OCI-LY3 (cell line): ENCODE data around the gene SPINT3.

Experiments
- H2AFZ ChIP-seq: fragments of 200-600, 300-600 bp; shearing (Covaris generic); 2 replicates; pipeline ENCODE4 v1.6.0; 2014; ENCODE audit warnings: antibody characterized with exemption, low read depth, low read length
- H3K27ac ChIP-seq: fragments of 200-600, 300-600 bp; sonication (generic); 2 replicates; pipeline ENCODE4 v1.5.1; 2014; ENCODE audit warnings: mild to moderate bottlenecking, low read length, moderate library complexity, mixed read lengths
- H3K27me3 ChIP-seq: fragments of 200-600, 300-600 bp; sonication (generic); 2 replicates; pipeline ENCODE4 v1.6.1; 2014; ENCODE audit warnings: low read depth, low read length, mixed read lengths
- H3K36me3 ChIP-seq: fragments of 200-600, 300-600 bp; sonication (generic); replicated peaks from 2 replicates; pipeline ENCODE3; 2014; ENCODE audit warnings: low read depth, low read length, mixed read lengths
- H3K4me1 ChIP-seq: fragments of 300-600, 200-600 bp; sonication (generic); 2 replicates; pipeline ENCODE4 v1.6.1; 2014; ENCODE audit warnings: low read length, mixed read lengths
- H3K4me2 ChIP-seq: fragments of 200-600, 300-600 bp; sonication (generic); 2 replicates; pipeline ENCODE4 v1.6.1; 2014; ENCODE audit warnings: low read length, mixed read lengths
- H3K4me3 ChIP-seq: fragments of 300-600, 200-600 bp; sonication (generic); 2 replicates; pipeline ENCODE4 v1.5.1; 2014; ENCODE audit warnings: antibody characterized with exemption, mild to moderate bottlenecking, low read length, moderate library complexity
- H3K79me2 ChIP-seq: fragments of 300-600, 200-600 bp; shearing (Covaris generic); 2 replicates; pipeline ENCODE4 v1.6.1; 2014; ENCODE audit warnings: mild to moderate bottlenecking, low read length, mixed read lengths
- H3K9ac ChIP-seq: fragments of 300-600, 200-600 bp; shearing (Covaris generic); 2 replicates; pipeline ENCODE4 v1.6.0; 2014; ENCODE audit warnings: mild to moderate bottlenecking, low read length, moderate library complexity
- H3K9me3 ChIP-seq: fragments of 200-600, 300-600 bp; shearing (Covaris generic); 2 replicates; pipeline ENCODE4 v1.6.1; 2014; ENCODE audit warnings: low read length, mixed read lengths; ENCODE audit not compliant: insufficient read depth
- H4K20me1 ChIP-seq: fragments of 200-600, 300-600 bp; sonication (generic); 2 replicates; pipeline ENCODE4 v1.6.1; 2016; ENCODE audit warnings: low read length, mixed read lengths; ENCODE audit not compliant: insufficient read depth
- CTCF ChIP-seq: fragments of 200-600, 300-600 bp; sonication (generic); IDR thresholded peaks from 2 replicates; pipeline ENCODE4 v1.5.1; 2014; ENCODE audit warnings: antibody characterized with exemption, low read length, low read depth
- EZH2phosphoT487 ChIP-seq: fragments of 200-600 bp; shearing (Covaris generic); IDR thresholded peaks from 2 replicates; pipeline ENCODE4 v1.6.1; 2018; ENCODE audit warnings: antibody characterized with exemption, mixed run types, low read depth

Gene SPINT3

GRCh38 chr20:45550765-45551164 lies 35.3 kb upstream of the SPINT3 start:
- H3K9ac ChIP-seq = no peak overlapping the region
- H3K36me3 ChIP-seq = no peaks in the 10 kb centered on the region
- H3K4me1 ChIP-seq = peaks cover 6% of the 10 kb centered on the region
- peaks cover 64% of the 10 kb centered on the region for H3K27me3 ChIP-seq
- H3K9me3 ChIP-seq = no peaks in the 10 kb centered on the region
- H3K79me2 ChIP-seq = no peaks in the 10 kb centered on the region
- TF ChIP-seq CTCF (no peak), EZH2phosphoT487 (no peak)
- H3K27ac ChIP-seq = no peak overlapping the region
- H3K4me2 ChIP-seq = no peak overlapping the region
- no peak overlapping the region for H3K4me3 ChIP-seq
- H4K20me1 ChIP-seq = no peaks in the 10 kb centered on the region
- no peak overlapping the region for H2AFZ ChIP-seq

- Histone ChIP-seq H4K20me1 (no peaks in the 10 kb centered on the region), H3K27me3 (peaks cover 77% of the 10 kb centered on the region), H2AFZ (no peak overlapping the region), H3K9ac (no peak overlapping the region), H3K4me3 (no peak overlapping the region), H3K79me2 (no peaks in the 10 kb centered on the region), H3K27ac (no peak overlapping the region), H3K4me2 (no peak overlapping the region), H3K9me3 (no peaks in the 10 kb centered on the region), H3K36me3 (no peaks in the 10 kb centered on the region), H3K4me1 (no peaks in the 10 kb centered on the region)
- TF ChIP-seq EZH2phosphoT487 = no peak
- TF ChIP-seq CTCF = no peak
These were observed 33.0 kb upstream of the SPINT3 start for GRCh38 chr20:45548410-45548809.

GRCh38 chr20:45547206-45547770 lies 31.9 kb upstream of the SPINT3 start, which contains the start of gene EPPIN:
EPPIN (minus strand) TSS chr20:45547401; CDS start chr20:45547357, 44 bp downstream.
- H3K4me2 ChIP-seq = no peak within 1 kb of the TSS
- H3K4me1 ChIP-seq = no peaks in the 10 kb centered on the region
- H3K4me3 ChIP-seq = no peak within 1 kb of the TSS
- H2AFZ ChIP-seq = no peak within 1 kb of the TSS
- no peaks in the 10 kb centered on the region for H3K9me3 ChIP-seq
- no peak within 1 kb of the TSS for H3K27ac ChIP-seq
- TF ChIP-seq EZH2phosphoT487 (no peak), CTCF (no peak)
- H4K20me1 ChIP-seq = no peaks in the 10 kb centered on the region
- H3K27me3 ChIP-seq = peaks cover 77% of the 10 kb centered on the region
- no peaks in the 10 kb centered on the region for H3K79me2 ChIP-seq
- H3K36me3 ChIP-seq = no peaks in the 10 kb centered on the region
- no peak within 1 kb of the TSS for H3K9ac ChIP-seq

- TF ChIP-seq EZH2phosphoT487 (no peak), CTCF (peak; percentile 61)
- H3K36me3 ChIP-seq = no peaks in the 10 kb centered on the region
- no peaks in the 10 kb centered on the region for H3K79me2 ChIP-seq
- H3K4me3 ChIP-seq = no peak overlapping the region
- H3K9ac ChIP-seq = no peak overlapping the region
- H3K27ac ChIP-seq = no peak overlapping the region
- H4K20me1 ChIP-seq = no peaks in the 10 kb centered on the region
- H3K9me3 ChIP-seq = no peaks in the 10 kb centered on the region
- no peak overlapping the region for H3K4me2 ChIP-seq
- peaks cover 84% of the 10 kb centered on the region for H3K27me3 ChIP-seq
- H3K4me1 ChIP-seq = no peaks in the 10 kb centered on the region
- no peak overlapping the region for H2AFZ ChIP-seq
These were observed 30.5 kb upstream of the SPINT3 start for GRCh38 chr20:45545754-45546453.
